Fibroblast of skin of right quadriceps (primary cell): Measurements from ENCODE around the gene MZB1.
"Not testable (repeated sequence)": the region's sequence is repeated elsewhere in the genome, so short reads cannot be mapped to it uniquely, and the experiment has no call there.

Experiments used
- DNase-seq: peaks from one replicate; pipeline ENCODE4 v3.0.0-alpha.2; 2013

The MZB1 gene

DNA sequence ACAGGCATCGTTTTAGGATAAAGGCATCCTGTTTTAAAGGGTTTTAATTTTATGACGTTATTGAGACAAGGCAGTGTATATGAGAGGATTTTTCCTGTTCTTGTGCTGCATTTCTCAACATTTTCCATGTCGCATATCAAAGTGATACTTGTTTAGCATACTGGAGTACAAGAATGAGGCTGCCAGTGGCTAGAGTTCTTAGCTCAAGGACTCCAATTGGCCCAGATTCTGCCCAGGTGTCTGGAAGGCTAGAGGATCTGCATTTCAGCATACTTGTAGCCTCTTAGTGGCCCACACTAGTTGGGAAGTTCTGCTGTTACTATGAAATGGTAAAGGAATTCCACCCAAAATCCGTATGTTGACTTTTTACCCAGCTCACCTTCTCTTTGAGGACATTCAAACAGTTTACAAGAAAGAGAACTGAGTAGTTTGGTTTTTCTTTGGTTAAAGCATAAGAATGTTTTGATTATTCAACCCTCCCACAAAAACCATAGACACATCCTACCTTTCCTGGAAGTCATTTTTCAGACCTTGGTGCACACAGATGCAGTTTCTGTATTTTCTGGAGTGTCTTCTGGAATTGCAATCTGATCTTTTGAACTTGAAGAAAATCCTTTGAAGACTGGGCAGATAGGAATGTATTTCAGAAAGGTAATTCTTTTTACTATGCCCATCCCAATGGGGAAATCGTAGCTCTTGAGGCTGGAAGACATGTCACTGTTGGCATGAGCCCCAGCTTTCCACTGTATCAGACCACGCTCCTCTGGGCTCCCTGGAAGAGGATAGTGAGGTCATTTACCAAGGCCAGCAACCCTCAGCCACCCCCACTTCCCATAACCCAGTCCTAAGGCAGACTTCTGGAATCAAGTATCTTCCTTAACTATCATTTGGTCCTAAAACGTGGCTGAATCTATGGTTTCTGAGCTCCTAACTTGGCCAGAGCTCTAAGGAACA is 18.0 kb downstream of the MZB1 start:
- DNase-seq = no peak

DNA sequence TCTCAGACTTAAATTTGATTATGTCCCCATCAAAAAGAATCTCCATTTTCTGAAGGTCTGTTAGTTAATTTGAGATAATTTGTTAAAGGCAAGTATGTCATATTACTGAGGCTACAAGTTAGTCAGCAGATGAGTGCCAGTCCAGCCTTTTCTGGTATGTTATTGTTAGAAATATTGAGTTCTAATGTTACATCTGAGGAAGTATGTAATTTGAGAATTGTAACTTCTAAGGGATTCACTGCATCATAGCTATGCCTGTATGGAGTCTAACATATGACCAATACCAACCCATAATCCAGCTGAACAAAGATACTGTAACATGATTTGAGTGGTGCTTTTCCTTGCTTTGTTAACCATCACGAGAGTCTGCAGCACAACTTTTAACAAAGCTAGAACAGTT is 20.5 kb downstream of the MZB1 start:
- peak; percentile 63 for DNase-seq

DNA sequence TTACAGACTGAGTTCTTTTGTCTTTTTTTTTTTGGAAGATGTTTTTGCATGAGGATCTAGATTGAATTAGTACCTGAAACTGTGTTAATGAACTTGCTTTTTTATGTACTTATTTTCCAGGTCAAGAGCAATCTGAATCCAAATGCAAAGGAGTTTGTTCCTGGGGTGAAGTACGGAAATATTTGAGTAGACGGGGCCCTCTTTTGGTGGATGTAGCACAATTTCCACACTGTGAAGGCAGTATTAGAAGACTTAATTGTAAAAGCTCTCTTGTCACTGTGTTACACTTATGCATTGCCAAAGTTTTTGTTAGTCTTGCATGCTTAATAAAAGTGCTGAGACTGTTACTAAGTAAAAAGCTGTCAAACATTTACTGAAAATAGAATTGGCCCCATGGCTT is 21.1 kb downstream of the MZB1 start:
- no peak for DNase-seq

DNA sequence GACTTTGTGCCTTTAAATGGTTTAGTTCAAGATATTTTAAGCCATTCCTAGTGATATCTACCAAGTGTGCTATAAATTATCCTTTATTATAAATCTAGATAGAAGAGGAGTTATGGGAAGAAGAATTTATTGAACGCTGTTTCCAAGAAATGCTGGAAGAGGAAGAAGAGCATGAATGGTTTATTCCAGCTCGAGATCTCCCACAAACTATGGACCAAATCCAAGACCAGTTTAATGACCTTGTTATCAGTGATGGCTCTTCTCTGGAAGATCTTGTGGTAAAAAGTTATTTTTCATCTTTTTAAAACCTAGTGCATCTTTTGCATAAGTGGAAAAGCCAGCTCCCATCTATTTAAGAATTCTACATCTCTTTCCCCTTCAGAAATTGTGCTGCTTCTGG is 25.2 kb downstream of the MZB1 start:
- no peak for DNase-seq

DNA sequence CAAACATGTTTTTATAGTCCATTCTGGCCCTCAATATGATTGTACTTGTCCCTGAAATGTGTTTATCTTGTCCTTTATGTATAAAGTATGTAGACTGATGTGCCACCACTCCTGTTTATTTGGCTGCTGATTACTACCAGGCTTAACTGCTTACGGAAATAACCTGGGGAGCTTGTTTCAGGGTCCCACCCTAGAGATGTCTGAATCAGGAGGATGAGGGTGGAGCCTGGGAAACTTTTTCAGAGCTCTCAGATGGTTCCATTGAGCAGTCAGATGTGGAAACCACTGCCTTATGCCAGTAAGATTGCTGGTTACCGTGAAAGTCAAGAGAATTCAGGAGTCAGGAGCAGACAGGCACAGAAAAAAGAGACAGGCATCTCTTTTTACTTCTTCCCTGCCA is 25.8 kb downstream of the MZB1 start:
- DNase-seq = no peak

DNA sequence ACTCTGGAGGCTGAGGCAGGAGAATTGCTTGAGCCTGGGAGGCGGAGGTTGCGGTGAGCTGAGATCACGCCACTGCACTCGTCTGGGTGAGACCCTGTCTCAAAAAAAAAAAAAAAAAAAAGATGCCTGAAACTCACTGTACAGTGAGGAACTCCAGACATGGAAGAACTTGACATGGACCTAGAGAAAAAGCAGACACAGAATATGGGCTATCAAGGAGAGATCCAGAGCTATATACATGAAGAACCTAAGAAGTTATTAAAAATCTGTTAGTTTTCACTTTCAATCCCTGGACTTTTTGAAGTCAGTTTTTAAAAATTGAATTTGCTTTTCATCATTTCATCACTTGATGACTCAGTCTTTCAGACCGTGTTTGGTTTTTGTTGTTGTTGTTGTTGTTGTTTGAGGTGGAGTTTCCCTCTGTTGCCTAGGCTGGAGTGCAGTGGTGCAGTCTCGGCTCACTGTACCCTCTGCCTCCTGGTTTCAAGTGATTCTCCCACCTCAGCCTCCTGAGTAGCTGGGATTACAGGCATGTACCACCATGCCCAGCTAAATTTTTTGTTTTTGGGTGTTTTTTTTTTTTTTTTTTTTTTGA is 27.8 kb downstream of the MZB1 start:
- no peak for DNase-seq

DNA sequence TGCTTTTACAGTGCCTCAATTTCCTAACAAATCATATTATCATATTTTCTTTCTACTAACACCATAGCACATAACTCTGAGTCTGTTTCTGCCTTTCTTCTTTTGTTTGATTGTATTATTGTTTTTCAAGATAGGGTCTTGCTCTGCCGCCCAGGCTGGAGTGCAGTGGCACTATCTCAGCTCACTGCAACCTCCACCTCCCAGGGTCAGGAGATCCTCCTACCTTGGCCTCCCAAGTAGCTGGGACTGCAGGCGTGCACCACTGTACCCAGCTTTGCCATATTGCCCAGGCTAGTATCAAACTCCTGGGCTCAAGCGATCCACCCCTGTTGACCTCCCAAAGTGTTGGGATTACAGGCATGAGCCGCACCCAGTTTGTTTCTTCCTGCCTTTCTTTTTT is 29.3 kb downstream of the MZB1 start:
- no peak for DNase-seq

DNA sequence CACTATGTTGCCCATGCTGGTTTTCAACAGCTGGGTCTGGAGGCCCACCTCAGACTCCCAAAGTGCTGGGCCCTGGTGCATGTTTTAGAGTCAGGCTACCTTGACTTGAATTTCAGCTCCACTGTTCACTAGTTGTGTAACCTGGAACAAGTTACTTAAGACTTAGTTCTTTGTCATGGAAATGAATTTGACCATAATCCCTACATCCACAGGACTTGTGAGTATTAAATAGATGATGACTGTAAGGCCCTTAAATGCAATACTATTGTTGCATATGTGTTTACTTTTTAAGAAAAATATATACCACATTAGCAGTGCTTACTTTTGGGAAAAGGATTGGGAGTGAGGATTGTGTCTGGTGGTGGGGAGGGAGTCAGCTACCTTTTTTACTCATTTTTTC is 31.6 kb downstream of the MZB1 start:
- no peak for DNase-seq

DNA sequence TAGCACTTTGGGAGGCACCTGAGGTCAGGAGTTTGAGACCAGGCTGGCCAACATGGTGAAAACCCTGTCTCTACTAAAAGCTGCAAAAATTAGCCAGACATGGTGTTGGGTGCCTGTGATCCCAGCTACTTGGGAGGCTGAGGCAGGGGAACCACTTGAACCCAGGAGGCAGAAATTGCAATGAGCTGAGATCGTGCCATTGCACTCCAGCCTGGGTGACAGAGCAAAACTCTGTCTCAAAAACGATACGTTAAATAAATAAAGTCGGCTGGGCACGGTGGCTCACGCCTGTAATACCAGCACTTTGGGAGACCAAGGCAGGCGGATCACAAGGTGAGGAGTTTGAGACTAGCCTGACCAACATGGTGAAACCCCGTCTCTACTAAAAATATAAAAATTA is 33.8 kb downstream of the MZB1 start:
- DNase-seq = not testable (repeated sequence)

DNA sequence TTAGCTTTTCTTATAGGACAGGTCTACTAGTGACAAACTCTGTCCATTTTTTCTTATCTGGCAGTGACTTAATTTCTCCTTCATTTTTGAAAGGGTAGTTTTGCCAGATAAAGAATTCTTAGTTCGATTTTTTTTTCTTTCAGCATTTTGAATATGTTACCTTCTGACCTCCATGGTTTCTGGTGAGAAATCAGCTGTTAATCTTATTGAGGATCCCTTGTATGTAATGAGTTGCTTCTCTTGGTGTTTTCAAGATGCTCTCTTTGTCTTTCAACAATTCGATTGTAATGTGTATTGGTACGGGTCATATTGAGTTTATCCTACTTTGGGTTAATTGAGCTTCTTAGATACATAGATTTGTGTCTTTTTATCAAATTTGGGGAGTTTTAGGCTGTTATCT is 35.5 kb downstream of the MZB1 start:
- DNase-seq = no peak

DNA sequence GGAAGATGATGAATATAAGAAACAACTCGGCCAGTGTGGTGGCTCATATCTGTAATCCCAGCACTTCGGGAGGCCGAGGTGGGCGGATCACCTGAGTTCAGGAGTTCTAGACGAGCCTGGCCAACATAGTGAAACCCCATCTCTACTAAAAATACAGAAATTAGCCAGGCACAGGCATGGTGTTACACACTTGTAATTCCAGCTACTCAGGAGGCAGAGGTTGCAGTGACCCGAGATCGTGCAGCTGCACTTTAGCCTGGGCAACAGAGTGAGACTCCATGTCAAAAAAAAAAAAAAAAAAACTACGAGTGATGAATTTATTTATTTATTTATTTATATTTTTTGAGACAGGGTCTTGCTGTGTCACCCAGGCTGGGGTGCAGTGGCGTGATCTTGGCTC is 41.9 kb downstream of the MZB1 start:
- DNase-seq = not testable (repeated sequence)

DNA sequence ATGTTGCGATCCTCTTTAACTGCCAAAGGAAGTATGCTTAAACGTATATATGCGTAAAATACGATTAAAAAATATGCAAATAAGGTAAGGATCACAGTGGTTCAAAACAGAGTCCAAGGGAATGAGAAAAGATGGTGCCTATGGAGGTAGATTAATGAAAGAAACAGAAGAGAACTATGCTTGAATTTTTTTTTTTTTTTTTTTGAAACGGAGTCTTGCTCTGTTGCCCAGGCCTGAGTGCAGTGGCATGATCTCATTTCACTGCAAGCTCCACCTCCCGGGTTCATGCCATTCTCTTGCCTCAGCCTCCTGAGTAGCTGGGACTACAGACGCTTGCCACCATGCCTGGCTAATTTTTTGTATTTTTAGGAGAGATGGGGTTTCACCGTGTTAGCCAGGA is 44.3 kb downstream of the MZB1 start:
- DNase-seq = not testable (repeated sequence)

DNA sequence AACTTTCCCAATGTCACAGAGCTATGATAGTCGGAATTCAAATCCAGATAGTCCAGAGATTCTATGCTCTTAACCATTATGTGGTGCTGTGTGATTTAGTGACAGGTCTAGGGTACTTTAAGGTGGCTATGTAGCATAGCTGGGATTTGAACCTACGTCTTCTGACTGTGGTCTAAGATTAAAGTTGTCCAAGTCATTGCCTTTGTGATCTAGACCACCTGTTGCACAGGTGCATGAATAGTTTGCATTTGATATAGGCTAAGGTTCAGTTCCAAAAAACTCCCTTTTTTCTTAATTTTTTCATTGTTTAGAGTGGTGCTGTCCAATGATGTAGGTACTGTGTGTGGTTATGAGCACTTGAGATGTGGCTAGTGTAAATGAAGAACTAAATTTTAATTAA is 45.5 kb downstream of the MZB1 start:
- DNase-seq = no peak

DNA sequence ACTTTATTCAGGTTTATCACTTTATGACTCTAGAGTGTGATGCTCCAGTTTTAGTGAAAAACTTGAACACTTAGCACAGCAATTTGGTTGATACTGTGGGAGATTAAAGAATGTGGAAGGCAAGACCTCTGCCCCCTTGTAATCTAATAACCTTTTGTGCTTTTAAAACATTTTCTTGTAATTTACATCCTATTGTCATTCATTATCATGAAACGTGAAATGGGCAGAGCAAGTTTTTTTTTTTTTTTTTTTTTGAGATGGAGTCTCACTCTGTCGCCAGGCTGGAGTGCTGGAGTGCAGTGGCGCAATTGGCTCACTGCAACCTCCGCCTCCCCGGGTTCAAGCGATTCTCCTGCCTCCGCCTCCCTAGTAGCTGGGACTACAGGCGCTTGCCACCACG is 46.2 kb downstream of the MZB1 start:
- no peak for DNase-seq

DNA sequence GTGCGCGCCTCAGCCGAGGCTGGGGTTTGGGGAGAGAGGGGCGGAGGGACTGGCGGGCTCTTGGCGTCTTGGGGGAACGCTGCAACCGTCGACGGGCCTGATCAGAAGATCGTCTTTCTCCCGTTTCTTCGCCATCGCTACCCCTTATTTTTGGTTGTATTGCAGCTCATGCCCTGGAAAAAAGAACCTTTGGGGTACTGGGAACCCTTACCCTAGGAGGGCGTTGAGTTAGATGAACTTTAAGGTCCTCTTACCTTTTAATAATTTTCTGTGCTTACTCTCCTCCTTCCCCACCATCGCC is 47.3 kb downstream of the MZB1 start:
- no peak for DNase-seq

DNA sequence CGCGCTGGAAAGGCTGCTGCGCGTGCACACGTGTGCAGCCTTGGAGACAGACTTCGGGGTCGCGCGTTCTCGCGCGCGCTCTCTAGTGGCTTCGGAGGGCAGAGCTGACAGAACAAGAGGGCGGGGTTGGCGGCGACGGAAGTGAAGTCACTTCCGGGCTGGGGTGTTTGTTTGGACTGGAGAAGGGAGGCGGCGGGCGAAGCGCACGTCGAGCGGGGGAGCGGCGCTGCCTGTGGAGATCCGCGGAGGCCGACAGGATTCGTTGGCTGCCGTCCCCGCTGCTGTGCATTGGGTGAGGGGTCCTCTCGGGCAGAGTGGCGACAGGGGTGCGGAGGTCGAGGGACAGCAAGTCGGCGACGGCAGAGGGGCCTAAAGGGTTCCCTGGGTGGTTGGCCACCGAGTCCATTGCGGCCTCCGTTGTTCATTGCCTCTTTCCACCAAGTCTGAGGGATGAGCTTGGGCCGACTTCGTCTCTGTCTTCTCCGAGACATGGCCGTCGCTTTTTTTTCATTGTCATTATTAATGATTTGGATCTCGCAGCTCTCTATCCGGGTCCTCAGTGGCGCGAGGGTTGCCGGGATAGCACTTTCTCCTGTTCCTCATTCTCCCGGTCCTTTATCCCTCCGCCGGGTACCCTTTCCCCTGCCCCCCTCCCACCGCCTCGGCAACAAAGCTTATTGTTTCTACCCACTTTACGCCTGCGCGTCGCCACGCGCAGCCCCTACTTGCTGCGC is 47.9 kb downstream of the MZB1 start, which contains the start of gene PAIP2:
PAIP2 (plus strand) TSS at position 166 of the 734 bp plus-strand sequence. CDS start 21,931 bp downstream, outside the sequence.
- peak; percentile 98 for DNase-seq

DNA sequence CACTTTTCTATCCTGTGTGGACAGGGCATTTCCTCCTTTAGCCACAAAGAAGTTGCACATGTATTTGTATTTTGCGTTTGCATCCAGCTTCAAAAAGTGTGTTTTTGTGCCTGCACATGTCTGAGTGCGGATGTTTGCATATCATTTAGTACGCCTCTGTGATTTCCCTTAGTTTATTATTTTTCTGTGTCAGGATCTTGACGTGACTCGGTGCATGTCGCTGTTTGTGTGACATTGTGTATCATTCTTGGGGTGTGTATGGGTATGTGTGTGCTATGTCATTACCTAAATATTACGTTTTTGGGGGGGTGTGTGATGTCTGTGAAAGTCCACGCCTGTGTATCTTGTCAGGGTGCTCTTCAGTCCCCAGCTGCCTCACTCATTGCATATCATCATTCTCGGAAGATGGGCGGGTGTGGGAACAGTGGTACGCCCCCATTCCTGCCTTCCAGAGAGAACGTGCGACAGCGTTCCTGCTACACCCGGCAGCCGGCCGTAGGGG is 48.5 kb downstream of the MZB1 start:
- DNase-seq = no peak

DNA sequence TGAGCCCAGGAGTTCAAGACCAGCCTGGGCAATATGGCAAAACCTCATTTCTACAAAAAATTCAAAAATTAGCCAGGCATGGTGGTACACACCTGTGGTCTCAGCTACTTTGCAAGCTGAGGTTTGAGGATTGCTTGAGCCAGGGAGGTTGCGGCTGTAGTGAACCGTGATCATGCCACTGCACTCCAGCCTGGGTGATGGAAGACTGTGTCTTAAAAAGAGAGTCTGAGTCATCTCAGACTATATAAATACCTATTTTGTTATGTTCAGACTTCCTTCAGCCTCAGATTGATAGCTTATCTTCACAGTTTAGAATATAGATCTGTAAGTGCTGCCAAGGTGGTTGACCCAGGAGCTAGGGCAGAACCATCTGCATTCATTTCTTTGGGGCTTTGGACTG is 49.7 kb downstream of the MZB1 start:
- DNase-seq = no peak
